H9 (cell line): Measurements from ENCODE around the gene MROH8. TPM values are rescaled to one million over a fixed set of nuclear protein-coding genes. Genes with fewer than 3 reads are reported as not detected.
A peak's percentile ranks its signal among the peaks of the same experiment; 100 is the strongest.

Experiments
- DNase-seq: peaks from one replicate; pipeline ENCODE4 v3.0.0-alpha.2; 2017
- H2AFZ ChIP-seq: one replicate; pipeline ENCODE4 v1.6.1; 2013; ENCODE audit warnings: mild to moderate bottlenecking, low read length, control low read depth, moderate library complexity
- H2AK5ac ChIP-seq: 2 replicates; pipeline ENCODE4 v1.6.1; 2013; ENCODE audit warnings: low read length, control low read depth, mixed read lengths; ENCODE audit not compliant: insufficient read length
- H2BK120ac ChIP-seq: one replicate; pipeline ENCODE4 v1.6.1; 2013; ENCODE audit warnings: low read depth, mild to moderate bottlenecking, low read length, control low read depth, inconsistent platforms; ENCODE audit not compliant: poor library complexity, severe bottlenecking
- H2BK12ac ChIP-seq: 2 replicates; pipeline ENCODE4 v1.6.1; 2013; ENCODE audit warnings: low read length, control low read depth, mixed read lengths, low read depth; ENCODE audit not compliant: insufficient read length
- H2BK15ac ChIP-seq: 2 replicates; pipeline ENCODE4 v1.6.1; 2013; ENCODE audit warnings: low read depth, low read length, control low read depth
- H2BK20ac ChIP-seq: one replicate; pipeline ENCODE4 v1.6.1; 2013; ENCODE audit warnings: low read depth, mild to moderate bottlenecking, low read length, control low read depth, inconsistent platforms; ENCODE audit not compliant: poor library complexity, severe bottlenecking
- H2BK5ac ChIP-seq: 2 replicates; pipeline ENCODE4 v1.6.1; 2013; ENCODE audit warnings: low read length, control low read depth, mixed read lengths; ENCODE audit not compliant: insufficient read length
- H3K14ac ChIP-seq: 2 replicates; pipeline ENCODE4 v1.6.1; 2013; ENCODE audit warnings: low read length, control low read depth; ENCODE audit not compliant: insufficient read depth
- H3K18ac ChIP-seq: 2 replicates; pipeline ENCODE4 v1.6.1; 2013; ENCODE audit warnings: low read depth, mild to moderate bottlenecking, mixed read lengths, low read length, control low read depth; ENCODE audit not compliant: insufficient read length
- H3K23ac ChIP-seq: 2 replicates; pipeline ENCODE4 v1.6.1; 2013; ENCODE audit warnings: low read length, control low read depth, mixed read lengths, low read depth; ENCODE audit not compliant: insufficient read length
- H3K23me2 ChIP-seq: 2 replicates; pipeline ENCODE4 v1.6.1; 2013; ENCODE audit warnings: low read depth, mild to moderate bottlenecking, mixed read lengths, low read length, control low read depth; ENCODE audit not compliant: insufficient read length, poor library complexity, severe bottlenecking
- H3K27ac ChIP-seq: 2 replicates; pipeline ENCODE4 v1.5.1; 2013; ENCODE audit warnings: low read length, control low read depth, mixed read lengths, low read depth; ENCODE audit not compliant: insufficient read length
- H3K27me3 ChIP-seq: 2 replicates; pipeline ENCODE4 v1.6.1; 2013; ENCODE audit warnings: low read length, control low read depth, inconsistent platforms; ENCODE audit not compliant: insufficient read depth
- H3K4ac ChIP-seq: 2 replicates; pipeline ENCODE4 v1.6.1; 2013; ENCODE audit warnings: low read depth, mild to moderate bottlenecking, control low read depth, inconsistent platforms, low read length, moderate library complexity
- H3K4me1 ChIP-seq: 2 replicates; pipeline ENCODE4 v1.6.1; 2013; ENCODE audit warnings: low read length, control low read depth, inconsistent platforms; ENCODE audit not compliant: insufficient read depth
- H3K4me2 ChIP-seq: 2 replicates; pipeline ENCODE4 v1.6.1; 2013; ENCODE audit warnings: low read length, control low read depth, mixed read lengths; ENCODE audit not compliant: insufficient read length, insufficient read depth
- H3K56ac ChIP-seq: 2 replicates; pipeline ENCODE4 v1.6.1; 2013; ENCODE audit warnings: low read depth, mild to moderate bottlenecking, mixed read lengths, low read length, control low read depth; ENCODE audit not compliant: insufficient read length
- H3K79me1 ChIP-seq: 2 replicates; pipeline ENCODE4 v1.6.1; 2013; ENCODE audit warnings: low read depth, mild to moderate bottlenecking, moderate library complexity, low read length, control low read depth, inconsistent platforms; ENCODE audit not compliant: insufficient read depth, poor library complexity, severe bottlenecking
- H3K79me2 ChIP-seq: 2 replicates; pipeline ENCODE4 v1.6.1; 2013; ENCODE audit warnings: low read length, control low read depth, inconsistent platforms; ENCODE audit not compliant: insufficient read depth
- H3K9ac ChIP-seq: 2 replicates; pipeline ENCODE4 v1.6.1; 2013; ENCODE audit warnings: low read length, control low read depth, mixed read lengths; ENCODE audit not compliant: insufficient read length; ENCODE audit errors: extremely low read depth
- H3K9me3 ChIP-seq: one replicate; pipeline ENCODE4 v1.6.1; 2013; ENCODE audit warnings: low read depth, low read length, inconsistent platforms; ENCODE audit not compliant: control insufficient read depth
- H3T11ph ChIP-seq: one replicate; pipeline ENCODE4 v1.6.1; 2013; ENCODE audit warnings: mild to moderate bottlenecking, low read length, control low read depth, inconsistent platforms
- H4K20me1 ChIP-seq: one replicate; pipeline ENCODE4 v1.6.1; 2013; ENCODE audit not compliant: control insufficient read depth, insufficient read length, insufficient read depth
- H4K5ac ChIP-seq: 2 replicates; pipeline ENCODE4 v1.6.1; 2013; ENCODE audit warnings: low read depth, mild to moderate bottlenecking, mixed read lengths, low read length, control low read depth; ENCODE audit not compliant: insufficient read length
- H4K8ac ChIP-seq: replicated peaks from 2 replicates; pipeline ENCODE4 v1.6.1; 2013; ENCODE audit warnings: low read length, control low read depth, mixed read lengths, low read depth; ENCODE audit not compliant: insufficient read length
- H4K91ac ChIP-seq: 2 replicates; pipeline ENCODE4 v1.6.1; 2013; ENCODE audit warnings: low read depth, mild to moderate bottlenecking, moderate library complexity, mixed read lengths, low read length, control low read depth; ENCODE audit not compliant: insufficient read length
- H3K27ac Mint-ChIP-seq, 3 experiments: 2 replicates in 2 of 3; 3 replicates in 1 of 3; pipeline ENCODE4 v1.8.0; 2020 to 2021; ENCODE audit warnings: mixed read lengths in 3 of 3, mild to moderate bottlenecking in 1 of 3, moderate library complexity in 1 of 3
- H3K27me3 Mint-ChIP-seq: 2 replicates; pipeline ENCODE4 v1.8.0; 2021; ENCODE audit warnings: low read depth, mild to moderate bottlenecking, moderate library complexity, mixed read lengths
- H3K36me3 Mint-ChIP-seq, 3 experiments: 2 replicates in 2 of 3; 3 replicates in 1 of 3; pipeline ENCODE4 v1.8.0; 2020 to 2021; ENCODE audit warnings: low read depth in 3 of 3, mixed read lengths in 3 of 3; ENCODE audit not compliant: insufficient read depth in 1 of 3
- H3K4me1 Mint-ChIP-seq, 2 experiments: 2 replicates each; pipeline ENCODE4 v1.8.0; 2020; ENCODE audit warnings: mixed read lengths in 2 of 2
- H3K4me3 Mint-ChIP-seq, 2 experiments: 2 replicates in 1 of 2; 3 replicates in 1 of 2; pipeline ENCODE4 v1.8.0; 2020 to 2021; ENCODE audit warnings: mild to moderate bottlenecking in 2 of 2, mixed read lengths in 2 of 2, moderate library complexity in 1 of 2
- H3K9me3 Mint-ChIP-seq, 2 experiments: 2 replicates in 1 of 2; 3 replicates in 1 of 2; pipeline ENCODE4 v1.8.0; 2020; ENCODE audit warnings: mild to moderate bottlenecking in 2 of 2, mixed read lengths in 2 of 2, moderate library complexity in 1 of 2
- CTCF ChIP-seq: fragments of 200-600 bp; sonication (generic); conservative IDR thresholded peaks from 3 replicates; pipeline ENCODE4 v1.8.0; 2021; ENCODE audit warnings: antibody characterized with exemption, mild to moderate bottlenecking
- WGBS: extraction: QIAGEN DNeasy Blood & Tissue Kit; methylation state at CpG from one replicate; pipeline ENCODE4 v1.1.7; 2013; ENCODE audit warnings: missing lambda C conversion rate, low lambda C conversion rate, mixed read lengths; ENCODE audit not compliant: insufficient read length; ENCODE audit errors: extremely low coverage; 5-methylcytosine and 5-hydroxymethylcytosine counted together
- total RNA-seq: library from RNA; stranded (reverse); gene quantifications from 2 replicates; pipeline ENCODE4 v1.2.1, GENCODE V29; 2021

MROH8 gene
- total RNA-seq, 1 experiment from 2014 or later = 0.90 TPM

- H3K36me3 Mint-ChIP-seq = peaks cover 27 to 70% (median 60%) of the 10 kb centered on the region in 3 experiments
- H4K8ac ChIP-seq = no peak overlapping the region
- H3K27ac Mint-ChIP-seq = peak overlapping the region; percentile 37 to 76 (median 68); a peak in 5 of 7 replicates
Measured at GRCh38 chr20:37219751-37220668, 40.7 kb upstream of the MROH8 start.

More at GRCh38 chr20:37219751-37220668, 40.7 kb upstream of the MROH8 start:
- Histone ChIP-seq H2BK12ac (no peak overlapping the region), H3K27me3 (no peaks in the 10 kb centered on the region), H3T11ph (no peak overlapping the region), H3K9ac (no peak overlapping the region), H3K4ac (no peak overlapping the region), H3K18ac (no peak overlapping the region), H2BK120ac (no peak overlapping the region), H3K4me2 (no peak overlapping the region), H3K79me1 (peaks cover 5% of the 10 kb centered on the region), H4K20me1 (no peaks in the 10 kb centered on the region), H2BK15ac (no peak overlapping the region), H3K56ac (no peak overlapping the region), H3K4me1 (no peaks in the 10 kb centered on the region), H3K23ac (no peak overlapping the region), H3K79me2 (no peaks in the 10 kb centered on the region), H3K9me3 (no peaks in the 10 kb centered on the region), H3K14ac (no peak overlapping the region), H3K23me2 (no peaks in the 10 kb centered on the region), H2AFZ (no peak overlapping the region), H2BK5ac (peak overlapping the region; percentile 72), H4K5ac (no peak overlapping the region), H2AK5ac (no peak overlapping the region), H4K91ac (no peak overlapping the region), H3K27ac (no peak overlapping the region), H2BK20ac (no peak overlapping the region)
- no peak for DNase-seq
- Mint-ChIP-seq H3K27me3 (no peaks in the 10 kb centered on the region), H3K4me1 (peaks cover 25 to 26% of the 10 kb centered on the region in 2 experiments), H3K4me3 (no peak overlapping the region), H3K9me3 (no peaks in the 10 kb centered on the region)
- WGBS = no CpG with 5 or more reads among the region's 10 CpGs
- no peak for TF ChIP-seq CTCF
